H1 (cell line): ENCODE data around the gene GULP1. TPM values are rescaled to one million over a fixed set of nuclear protein-coding genes. Genes with fewer than 3 reads are reported as not detected.
A peak's percentile ranks its signal among the peaks of the same experiment; 100 is the strongest.

Experiments
- CTCF ChIA-PET: fragments of 300-600 bp; sonication (Branson Sonifier 250); formaldehyde crosslinking; loops from one replicate; lab custom pipeline; 2021; ENCODE audit not compliant: partially characterized antibody; lab: Charles Lee
- POLR2A ChIA-PET: fragments of 300-600 bp; sonication (Branson Sonifier 250); formaldehyde crosslinking; loops from one replicate; lab custom pipeline; 2021; ENCODE audit warnings: inconsistent platforms; ENCODE audit not compliant: partially characterized antibody; lab: Charles Lee
- DNase-seq, 2 experiments: peaks; one replicate each; pipeline versions ENCODE4 v3.0.0 to v3.0.0-alpha.2; 2010 to 2022; ENCODE audit warnings: low spot score in 2 of 2, low read depth in 1 of 2, mixed read lengths in 1 of 2
- FAIRE-seq: peaks from 2 replicates; lab custom pipeline; 2011; peaks lifted over from hg19 to GRCh38; lab: Jason Lieb, UNC
- H2AFZ ChIP-seq: 2 replicates; pipeline ENCODE4 v1.8.1; 2012; ENCODE audit warnings: low read length, inconsistent platforms
- H2AK5ac ChIP-seq: 2 replicates; pipeline ENCODE4 v1.6.1; 2013; ENCODE audit warnings: low read depth, low read length
- H2BK120ac ChIP-seq: replicated peaks from 2 replicates; pipeline ENCODE3; 2013; ENCODE audit warnings: low read depth, low read length, inconsistent platforms
- H2BK12ac ChIP-seq: 2 replicates; pipeline ENCODE4 v1.6.1; 2013; ENCODE audit warnings: low read depth, low read length
- H2BK15ac ChIP-seq: 2 replicates; pipeline ENCODE4 v1.6.1; 2013; ENCODE audit warnings: low read length
- H2BK20ac ChIP-seq: 2 replicates; pipeline ENCODE4 v1.6.1; 2013; ENCODE audit warnings: low read length
- H2BK5ac ChIP-seq: 2 replicates; pipeline ENCODE4 v1.6.1; 2013; ENCODE audit warnings: low read depth, low read length
- H3K14ac ChIP-seq: 2 replicates; pipeline ENCODE4 v1.6.1; 2013; ENCODE audit warnings: inconsistent platforms; ENCODE audit not compliant: insufficient read length
- H3K18ac ChIP-seq: 2 replicates; pipeline ENCODE4 v1.6.1; 2013; ENCODE audit warnings: low read length; ENCODE audit errors: extremely low read depth
- H3K23ac ChIP-seq: 2 replicates; pipeline ENCODE4 v1.6.1; 2013; ENCODE audit warnings: inconsistent platforms; ENCODE audit not compliant: insufficient read length
- H3K23me2 ChIP-seq: 2 replicates; pipeline ENCODE4 v1.6.1; 2013; ENCODE audit warnings: low read depth, low read length
- H3K27ac ChIP-seq: 2 replicates; pipeline ENCODE4 v1.6.1; 2011; ENCODE audit warnings: low read depth, low read length, inconsistent platforms
- H3K27me3 ChIP-seq, 4 experiments: replicated peaks in 1 of 4; 1 replicate in 1 of 4; 2 replicates in 3 of 4; pipeline versions ENCODE4 v1.6.1 to v1.8.1; 2011 to 2013; ENCODE audit warnings: low read length in 3 of 4, mild to moderate bottlenecking in 3 of 4, inconsistent platforms in 2 of 4, mixed read lengths in 2 of 4, moderate library complexity in 1 of 4; ENCODE audit not compliant: control insufficient read depth in 3 of 4, insufficient read depth in 3 of 4; ENCODE audit errors: extremely low read depth in 1 of 4
- H3K36me3 ChIP-seq, 4 experiments: 2 replicates each; pipeline versions ENCODE4 v1.6.1 to v1.8.1; 2011 to 2013; ENCODE audit warnings: mild to moderate bottlenecking in 4 of 4, low read length in 3 of 4, moderate library complexity in 2 of 4, control low read depth in 1 of 4, inconsistent platforms in 1 of 4; ENCODE audit not compliant: insufficient read depth in 4 of 4, control insufficient read depth in 2 of 4
- H3K4ac ChIP-seq: replicated peaks from 2 replicates; pipeline ENCODE3; 2013; ENCODE audit warnings: low read length, low read depth, mixed read lengths, inconsistent platforms; ENCODE audit not compliant: insufficient read length
- H3K4me1 ChIP-seq, 4 experiments: replicated peaks in 1 of 4; 1 replicate in 1 of 4; 2 replicates in 3 of 4; pipeline versions ENCODE4 v1.6.1 to v1.8.1; 2011 to 2013; ENCODE audit warnings: low read length in 3 of 4, inconsistent platforms in 2 of 4, mixed read lengths in 1 of 4; ENCODE audit not compliant: insufficient read depth in 4 of 4, control insufficient read depth in 3 of 4
- H3K4me2 ChIP-seq, 2 experiments: 2 replicates each; pipeline versions ENCODE4 v1.6.1 to v1.8.1; 2011 to 2013; ENCODE audit warnings: low read depth in 2 of 2, low read length in 2 of 2, control low read depth in 1 of 2, inconsistent platforms in 1 of 2, mild to moderate bottlenecking in 1 of 2; ENCODE audit not compliant: insufficient read depth in 1 of 2
- H3K4me3 ChIP-seq, 4 experiments: fragments of 200-600, 300-600 bp in 1 of 4; sonication (generic), shearing (Covaris generic), sonication (Bioruptor Twin) in 1 of 4; 2 replicates each; pipeline versions ENCODE4 v1.5.1 to v1.8.1; 2011 to 2016; ENCODE audit warnings: low read length in 4 of 4, low read depth in 3 of 4, control low read depth in 2 of 4, inconsistent platforms in 2 of 4, mild to moderate bottlenecking in 2 of 4, mixed read lengths in 1 of 4, moderate library complexity in 1 of 4; ENCODE audit not compliant: insufficient read depth in 2 of 4; ENCODE audit errors: extremely low read depth in 1 of 4
- H3K56ac ChIP-seq: replicated peaks from 2 replicates; pipeline ENCODE3; 2013; ENCODE audit warnings: low read depth, mild to moderate bottlenecking, mixed read lengths, low read length, inconsistent platforms; ENCODE audit not compliant: insufficient read length
- H3K79me1 ChIP-seq: 2 replicates; pipeline ENCODE4 v1.6.1; 2013; ENCODE audit warnings: low read depth, low read length, control low read depth
- H3K79me2 ChIP-seq, 2 experiments: 2 replicates each; pipeline versions ENCODE4 v1.6.1 to v1.8.1; 2012 to 2013; ENCODE audit warnings: low read length in 2 of 2, mild to moderate bottlenecking in 2 of 2, inconsistent platforms in 1 of 2; ENCODE audit not compliant: insufficient read depth in 2 of 2, control insufficient read depth in 1 of 2
- H3K9ac ChIP-seq, 4 experiments: replicated peaks in 1 of 4; 1 replicate in 1 of 4; 2 replicates in 3 of 4; pipeline versions ENCODE4 v1.6.1 to v1.8.1; 2011 to 2013; ENCODE audit warnings: low read depth in 3 of 4, low read length in 3 of 4, control low read depth in 2 of 4, mild to moderate bottlenecking in 2 of 4, moderate library complexity in 2 of 4, inconsistent platforms in 1 of 4; ENCODE audit errors: extremely low read depth in 1 of 4
- H3K9me3 ChIP-seq, 2 experiments: 2 replicates each; pipeline versions ENCODE4 v1.6.1 to v1.8.1; 2012 to 2013; ENCODE audit warnings: mild to moderate bottlenecking in 2 of 2, moderate library complexity in 2 of 2, control low read depth in 1 of 2, inconsistent platforms in 1 of 2, low read depth in 1 of 2, low read length in 1 of 2, mixed read lengths in 1 of 2; ENCODE audit not compliant: insufficient read depth in 2 of 2
- H4K20me1 ChIP-seq, 2 experiments: replicated peaks in 1 of 2; 2 replicates each; pipeline versions ENCODE3 to v1.8.1; 2011 to 2013; ENCODE audit warnings: inconsistent platforms in 2 of 2, low read length in 2 of 2, mild to moderate bottlenecking in 1 of 2; ENCODE audit not compliant: insufficient read depth in 2 of 2, control insufficient read depth in 1 of 2
- H4K5ac ChIP-seq: 2 replicates; pipeline ENCODE4 v1.6.1; 2013; ENCODE audit warnings: low read length, low read depth, mixed read lengths, inconsistent platforms; ENCODE audit not compliant: insufficient read length
- H4K8ac ChIP-seq: 2 replicates; pipeline ENCODE4 v1.8.0; 2013; ENCODE audit warnings: mild to moderate bottlenecking, moderate library complexity, low read length, inconsistent platforms; ENCODE audit not compliant: insufficient read depth; ENCODE audit errors: extremely low read depth
- H4K91ac ChIP-seq: replicated peaks from 2 replicates; pipeline ENCODE3; 2013; ENCODE audit warnings: low read length, mixed read lengths, inconsistent platforms; ENCODE audit not compliant: insufficient read length
- ATF3 ChIP-seq: IDR thresholded peaks from 2 replicates; pipeline ENCODE4 v1.6.1; 2011; ENCODE audit warnings: low read depth, mild to moderate bottlenecking, low read length; ENCODE audit not compliant: insufficient read depth
- CBX5 ChIP-seq: fragments of 300-800, 300-1000 bp; sonication (generic); IDR thresholded peaks from 2 replicates; pipeline ENCODE4 v1.7.1; 2016; ENCODE audit warnings: antibody characterized with exemption, low read length, low read depth
- KDM1A ChIP-seq: fragments of 200-600, 300-600 bp; sonication (generic); IDR thresholded peaks from 2 replicates; pipeline ENCODE4 v1.7.1; 2016; ENCODE audit warnings: mild to moderate bottlenecking, low read length, borderline replicate concordance
- NRF1 ChIP-seq: IDR thresholded peaks from 2 replicates; pipeline ENCODE4 v1.6.1; 2011; ENCODE audit warnings: mild to moderate bottlenecking, low read depth, low read length, improper control_type of control experiment
- POLR2A ChIP-seq, 2 experiments: IDR thresholded peaks; 1 replicate in 1 of 2; 2 replicates in 1 of 2; pipeline ENCODE4 v1.6.1; 2011; ENCODE audit warnings: low read depth in 2 of 2, low read length in 2 of 2, mild to moderate bottlenecking in 2 of 2; ENCODE audit errors: control extremely low read depth in 1 of 2
- RAD21 ChIP-seq, 2 experiments: IDR thresholded peaks in 1 of 2; conservative IDR thresholded peaks in 1 of 2; 2 replicates each; pipeline ENCODE4 v1.6.1; 2011; ENCODE audit warnings: low read depth in 2 of 2, low read length in 2 of 2, improper control_type of control experiment in 1 of 2, inconsistent platforms in 1 of 2, mild to moderate bottlenecking in 1 of 2, moderate library complexity in 1 of 2
- SP1 ChIP-seq: IDR thresholded peaks from 2 replicates; pipeline ENCODE4 v1.6.1; 2011; ENCODE audit warnings: low read depth, low read length
- TAF1 ChIP-seq: IDR thresholded peaks from 2 replicates; pipeline ENCODE4 v1.6.1; 2011; ENCODE audit warnings: mild to moderate bottlenecking, low read depth, low read length
- TAF7 ChIP-seq: optimal IDR thresholded peaks from 2 replicates; pipeline ENCODE3; 2011; ENCODE audit warnings: low read depth, mild to moderate bottlenecking, inconsistent platforms, low read length, moderate library complexity, borderline replicate concordance
- WGBS, 2 experiments: shearing (Covaris generic) in 1 of 2; methylation state at CpG; one replicate each; pipeline versions ENCODE4 v1.1.6 to v1.1.7; 2013 to 2015; ENCODE audit warnings: low lambda C conversion rate in 2 of 2, mixed read lengths in 2 of 2, inconsistent platforms in 1 of 2, low coverage in 1 of 2, missing lambda C conversion rate in 1 of 2; ENCODE audit not compliant: insufficient replicate concordance in 2 of 2, insufficient coverage in 1 of 2, insufficient read length in 1 of 2; ENCODE audit errors: extremely low coverage in 1 of 2, missing lambda C conversion rate in 1 of 2; 5-methylcytosine and 5-hydroxymethylcytosine counted together
- polyA plus RNA-seq, 7 experiments: library from polyadenylated mRNA; depleted of rRNA in 3 of 7; stranded (reverse) in 5 of 7; unstranded in 2 of 7; fragments of >200 nt in 5 of 7; fragments of 200-250 nt in 2 of 7; gene quantifications; 1 replicate in 5 of 7; 2 replicates in 1 of 7; 4 replicates in 1 of 7; pipeline versions ENCODE4 v1.2.1 to v1.2.3, GENCODE V29; 2011 to 2013; ENCODE audit warnings: missing spikeins in 2 of 7, mixed read lengths in 2 of 7
- total RNA-seq: library from RNA; stranded (reverse); fragmentation: NEBNext Ultra II Directional; extraction: Animal tissue kit (Norgen Biotek cat#: 25700); gene quantifications from 2 replicates; pipeline ENCODE4 v1.2.1, GENCODE V29; 2021

GULP1 gene
- total and polyA plus RNA-seq, 2 of the 8 experiments (the other 6 are each of a cell fraction or from before 2014, with no cell fraction given), result 69.7 to 139 TPM

GRCh38 chr2:188307850-188308283 lies 16.2 kb downstream of the GULP1 start:
- FAIRE-seq (no peak), DNase-seq (no peak)
- TF ChIP-seq KDM1A (no peak), RAD21 (IDR thresholded peaks at IDR 0.05 in 1 of 2, conservative IDR thresholded peaks at IDR 0.05 in 1 of 2; ENCODE audit: low read depth in 2 of 2, low read length in 2 of 2) (no peak), CBX5 (no peak), NRF1 (no peak), TAF7 (no peak), TAF1 (no peak), ATF3 (no peak), SP1 (no peak), POLR2A (IDR thresholded peaks at IDR 0.05; ENCODE audit: control extremely low read depth in 1 of 2, low read depth in 2 of 2, low read length in 2 of 2) (no peak)
- ChIA-PET POLR2A (interaction anchor here (0.9 to 3.9 kb wide), 3 partner anchors 11 to 34 kb away, joined by 3 to 29 read pairs (median 12); partner anchors contain the start of gene GULP1), CTCF (interaction anchor here (0.8 to 4.0 kb wide), 5 partner anchors 11 to 62 kb away, joined by 3 to 22 read pairs (median 3); partner anchors contain the start of gene GULP1)
- Histone ChIP-seq H4K91ac (no peak overlapping the region), H3K18ac (no peak overlapping the region), H3K9ac (no peak overlapping the region), H2AFZ (no peak overlapping the region), H3K27me3 (no peaks in the 10 kb centered on the region), H2BK120ac (peak overlapping the region; percentile 28), H4K20me1 (peaks cover 0 to 2% of the 10 kb centered on the region in 2 experiments), H3K4me3 (no peak overlapping the region; a peak in 1 of 8 replicates), H3K14ac (no peak overlapping the region), H2BK15ac (no peak overlapping the region), H2BK5ac (no peak overlapping the region), H3K4me2 (no peak overlapping the region), H3K4me1 (peaks cover 4 to 21% (median 20%) of the 10 kb centered on the region in 4 experiments; a peak in 6 of 7 replicates), H3K27ac (no peak overlapping the region), H3K79me2 (peaks cover 24 to 98% of the 10 kb centered on the region in 2 experiments), H2BK12ac (no peak overlapping the region), H2AK5ac (no peak overlapping the region), H3K56ac (no peak overlapping the region), H3K4ac (no peak overlapping the region), H3K23ac (no peak overlapping the region), H3K79me1 (peaks cover 3% of the 10 kb centered on the region; the same call in 1 of the 2 replicates), H3K36me3 (peaks cover 0 to 4% (median 0%) of the 10 kb centered on the region in 4 experiments; a peak in 1 of 8 replicates), H2BK20ac (no peak overlapping the region), H3K23me2 (no peaks in the 10 kb centered on the region; the same call in 1 of the 2 replicates), H4K8ac (no peak overlapping the region), H4K5ac (peak overlapping the region; percentile 48), H3K9me3 (no peaks in the 10 kb centered on the region; a peak in 2 of 4 replicates)
- WGBS, 2 experiments, result 97% methylated on average over 2 of the region's 2 CpGs; no CpG with 5 or more reads in 1 of the 2 experiments
